Glutamatergic neuron (in vitro differentiated cells): ENCODE results near the gene SLC25A26. TPM values are rescaled to one million over a fixed set of nuclear protein-coding genes. Genes with fewer than 3 reads are reported as not detected.
"Not testable (repeated sequence)": the region's sequence is repeated elsewhere in the genome, so short reads cannot be mapped to it uniquely, and the experiment has no call there.

Experiments used
- DNase-seq: peaks from one replicate; pipeline ENCODE4 v3.0.0; 2022
- H3K27ac Mint-ChIP-seq: one replicate; pipeline ENCODE4 v1.8.0; 2020; ENCODE audit warnings: mild to moderate bottlenecking, mixed read lengths, inconsistent platforms; ENCODE audit not compliant: unreplicated experiment
- H3K27me3 Mint-ChIP-seq: one replicate; pipeline ENCODE4 v1.8.0; 2020; ENCODE audit warnings: mild to moderate bottlenecking, moderate library complexity, mixed read lengths, inconsistent platforms; ENCODE audit not compliant: unreplicated experiment
- H3K36me3 Mint-ChIP-seq: one replicate; pipeline ENCODE4 v1.8.0; 2020; ENCODE audit warnings: mild to moderate bottlenecking, mixed read lengths, inconsistent platforms; ENCODE audit not compliant: unreplicated experiment
- H3K4me1 Mint-ChIP-seq: one replicate; pipeline ENCODE4 v1.8.0; 2020; ENCODE audit warnings: mild to moderate bottlenecking, low read depth, mixed read lengths, inconsistent platforms; ENCODE audit not compliant: unreplicated experiment
- H3K4me3 Mint-ChIP-seq: one replicate; pipeline ENCODE4 v1.8.0; 2020; ENCODE audit warnings: mild to moderate bottlenecking, mixed read lengths, inconsistent platforms; ENCODE audit not compliant: unreplicated experiment
- H3K9me3 Mint-ChIP-seq: one replicate; pipeline ENCODE4 v1.8.0; 2020; ENCODE audit warnings: mild to moderate bottlenecking, moderate library complexity, mixed read lengths, inconsistent platforms; ENCODE audit not compliant: unreplicated experiment
- CTCF ChIP-seq: fragments of 200-600 bp; sonication (generic); IDR thresholded peaks from one replicate; pipeline ENCODE4 v1.5.0; 2021; ENCODE audit not compliant: partially characterized antibody, unreplicated experiment
- total RNA-seq: library from RNA; stranded (reverse); fragmentation: NEBNext Ultra II Directional; extraction: Animal tissue kit (Norgen Biotek cat#: 25700); gene quantifications from one replicate; pipeline ENCODE4 v1.2.1, GENCODE V29; 2021; ENCODE audit not compliant: unreplicated experiment

SLC25A26 gene
- total RNA-seq, 1 donor from 2014 or later = 12.7 TPM

DNA sequence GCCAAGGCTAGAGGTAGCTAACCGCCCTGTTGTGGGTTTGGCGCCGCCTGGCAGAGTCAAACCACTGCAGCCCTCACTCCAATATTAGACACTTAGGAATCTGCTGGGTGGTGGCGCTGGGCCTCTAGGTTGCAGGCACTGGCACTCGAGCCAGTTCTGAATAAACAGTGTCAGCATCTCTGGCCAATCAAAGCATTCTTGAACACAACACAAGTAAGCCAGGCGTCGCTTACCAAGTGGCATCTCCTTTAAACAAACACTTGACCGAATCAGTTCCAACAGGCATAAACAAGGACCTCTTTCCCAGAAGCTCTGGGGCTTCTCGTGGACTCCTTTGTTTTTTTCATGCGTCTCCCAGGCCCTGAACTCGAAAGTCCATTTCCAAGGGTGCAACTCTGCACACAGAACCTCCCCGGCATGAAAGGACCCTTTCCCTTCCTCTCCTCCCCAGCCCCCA, 197.7 kb downstream of the SLC25A26 start:
- peaks cover 10% of the 10 kb centered on the region for H3K4me1 Mint-ChIP-seq
- H3K4me3 Mint-ChIP-seq = no peak overlapping the region
- TF ChIP-seq CTCF = no peak
- peaks cover 27% of the 10 kb centered on the region for H3K36me3 Mint-ChIP-seq
- peaks cover 4% of the 10 kb centered on the region for H3K27me3 Mint-ChIP-seq
- peak overlapping the region; percentile 12 for H3K27ac Mint-ChIP-seq
- DNase-seq = no peak
- peaks cover 19% of the 10 kb centered on the region for H3K9me3 Mint-ChIP-seq

DNA sequence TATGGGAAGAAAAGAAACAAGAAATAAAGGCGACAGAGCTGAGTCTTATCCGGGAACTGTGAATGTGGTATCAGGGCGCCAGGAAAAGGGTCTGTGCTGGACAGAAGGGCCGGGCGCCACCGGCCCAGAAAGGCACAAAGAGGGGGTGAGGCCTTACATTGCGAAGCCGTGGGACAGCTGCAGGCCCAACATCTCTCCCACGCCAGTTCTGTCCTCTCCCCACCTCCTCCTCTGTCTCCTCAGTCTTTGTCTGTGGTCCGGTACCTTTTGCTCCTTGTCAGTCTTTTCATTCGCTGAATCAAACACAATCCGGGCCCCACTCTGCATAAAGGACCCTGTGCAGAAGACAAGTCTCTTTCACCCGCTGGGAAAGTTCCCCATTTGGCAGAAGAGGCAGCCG, 198.2 kb downstream of the SLC25A26 start:
- H3K9me3 Mint-ChIP-seq = peaks cover 19% of the 10 kb centered on the region
- DNase-seq = no peak
- no peak overlapping the region for H3K4me3 Mint-ChIP-seq
- peaks cover 10% of the 10 kb centered on the region for H3K4me1 Mint-ChIP-seq
- TF ChIP-seq CTCF = no peak
- peaks cover 29% of the 10 kb centered on the region for H3K36me3 Mint-ChIP-seq
- peak overlapping the region; percentile 35 for H3K27ac Mint-ChIP-seq
- peaks cover 4% of the 10 kb centered on the region for H3K27me3 Mint-ChIP-seq

- not testable (repeated sequence) for H3K4me1 Mint-ChIP-seq, H3K4me3 Mint-ChIP-seq, H3K27ac Mint-ChIP-seq, DNase-seq, H3K27me3 Mint-ChIP-seq
- H3K36me3 Mint-ChIP-seq = peaks cover 29% of the 10 kb centered on the region
- H3K9me3 Mint-ChIP-seq = peaks cover 19% of the 10 kb centered on the region
These were observed 200.3 kb downstream of the SLC25A26 start for GRCh38 chr3:66421144-66421543.

DNA sequence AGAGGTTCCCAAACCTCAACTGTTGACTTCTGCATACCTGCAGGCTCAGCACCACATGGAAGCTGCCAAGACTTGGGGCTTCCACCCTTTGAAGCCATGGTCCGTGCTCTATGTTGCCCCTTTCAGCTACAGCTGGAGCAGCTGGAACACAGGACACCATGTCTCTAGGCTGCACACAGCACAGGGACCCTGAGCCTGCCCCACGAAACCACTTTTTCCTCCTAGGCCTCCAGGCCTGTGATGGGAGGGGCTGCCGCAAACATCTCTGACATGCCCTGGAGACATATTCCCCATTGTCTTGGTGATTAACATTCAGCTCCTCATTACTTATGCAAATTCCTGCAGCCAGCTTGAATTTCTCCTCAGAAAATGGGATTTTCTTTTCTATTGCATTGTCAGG, 201.1 kb downstream of the SLC25A26 start:
- H3K9me3 Mint-ChIP-seq = peaks cover 19% of the 10 kb centered on the region
- peaks cover 11% of the 10 kb centered on the region for H3K4me1 Mint-ChIP-seq
- H3K27ac Mint-ChIP-seq, H3K27me3 Mint-ChIP-seq, H3K4me3 Mint-ChIP-seq, DNase-seq: not testable (repeated sequence)
- peaks cover 29% of the 10 kb centered on the region for H3K36me3 Mint-ChIP-seq

GRCh38 chr3:66423791-66424190, 203.0 kb downstream of the SLC25A26 start:
- Mint-ChIP-seq H3K36me3 (peaks cover 29% of the 10 kb centered on the region), H3K27me3 (peaks cover 4% of the 10 kb centered on the region), H3K4me3 (no peak overlapping the region), H3K4me1 (peaks cover 26% of the 10 kb centered on the region), H3K9me3 (peaks cover 25% of the 10 kb centered on the region), H3K27ac (no peak overlapping the region)
- no peak for DNase-seq
- TF ChIP-seq CTCF = no peak

DNA sequence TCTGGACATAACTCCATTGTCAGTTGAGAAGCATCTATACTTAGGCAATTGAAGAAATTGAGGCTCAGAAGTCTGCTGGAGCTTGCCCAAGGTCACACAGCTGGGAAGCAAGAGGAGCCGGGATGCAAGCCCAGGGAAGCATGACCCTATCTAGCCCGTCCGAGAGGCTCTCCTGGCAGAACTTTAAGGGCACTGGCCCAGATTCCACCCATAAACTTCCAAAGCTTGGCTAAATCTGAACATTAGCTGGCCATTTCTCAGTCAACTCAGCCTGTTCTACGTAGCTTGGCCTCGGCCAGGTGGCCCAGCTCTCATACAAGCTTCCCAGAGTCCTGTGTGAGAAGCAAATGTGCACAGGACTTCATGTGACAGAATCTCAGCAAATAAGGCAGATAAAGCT, 204.2 kb downstream of the SLC25A26 start:
- Mint-ChIP-seq H3K36me3 (peaks cover 26% of the 10 kb centered on the region), H3K4me3 (no peak overlapping the region), H3K27me3 (peaks cover 4% of the 10 kb centered on the region), H3K9me3 (peaks cover 24% of the 10 kb centered on the region), H3K4me1 (peaks cover 38% of the 10 kb centered on the region), H3K27ac (no peak overlapping the region)
- no peak for TF ChIP-seq CTCF
- no peak for DNase-seq
